ENCODE results near the gene GLT8D1. TPM values are rescaled to one million over a fixed set of nuclear protein-coding genes. Genes with fewer than 3 reads are reported as not detected.
A peak's percentile ranks its signal among the peaks of the same experiment; 100 is the strongest.

Gene GLT8D1
- total and polyA plus RNA-seq, 7 donors: 12.0 to 40.1 (median 20.2) TPM

- Histone ChIP-seq H3K27ac (peak within 1 kb of the TSS; percentile 93), H3K4me3 (peak within 1 kb of the TSS; percentile 91), H3K9me3 (no peaks in the 10 kb centered on the region), H3K27me3 (ENCODE audit: insufficient read depth in 3 of 3, low read length in 2 of 3) (no peaks in the 10 kb centered on the region), H3K4me1 (peaks cover 39% of the 10 kb centered on the region), H3K36me3 (ENCODE audit: insufficient read depth in 1 of 2, low read depth in 1 of 2) (peaks cover 32 to 53% of the 10 kb centered on the region in 2 donors)
- WGBS, 3 donors: 0% methylated on average over 69 to 82 of the region's 82 CpGs
- DNase-seq (peak; percentile 95 to 97), ATAC-seq (peak; percentile 93 to 95 (median 94))
- no peak for TF ChIP-seq CTCF (IDR thresholded peaks at IDR 0.05)
- intact Hi-C loops (cut with DNase I): loop anchor here (2.0 to 5.0 kb wide), 3 partner anchors 19 to 229 kb away; partner anchors contain the start of genes GLT8D1 (in 2 of the 2) and NISCH (in 1 of the 2)
Observed at GRCh38 chr3:52685709-52686691, 19.6 kb downstream of the GLT8D1 start, which contains the start of the genes GNL3 and PBRM1. TSS of gene GNL3 (plus strand) at chr3:52686032. CDS start at chr3:52686093, 61 bp downstream. TSS of gene PBRM1 (minus strand) at chr3:52685913.

DNA sequence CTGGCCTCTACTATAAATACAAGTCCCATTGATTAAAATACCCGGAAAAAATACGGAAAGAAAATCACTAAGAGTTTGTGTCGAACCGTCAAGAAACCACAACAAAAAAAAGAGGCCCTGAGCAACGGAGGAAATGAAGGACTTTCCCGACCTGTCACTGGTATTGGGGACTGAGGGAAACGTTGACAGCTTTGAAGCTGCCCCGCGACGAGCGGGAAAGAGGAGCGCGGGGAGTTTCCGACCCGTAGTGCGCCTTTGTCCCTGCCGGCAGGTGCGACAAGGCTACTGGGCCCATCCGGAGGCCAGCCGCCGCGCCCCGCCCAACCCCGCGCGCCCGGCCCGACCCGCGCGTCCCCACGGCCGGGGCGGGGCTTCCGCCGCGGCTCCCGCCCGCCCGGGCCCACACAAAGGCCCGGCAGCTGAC is 20.3 kb downstream of the GLT8D1 start:
- DNase-seq: peak; percentile 88 to 90
- ATAC-seq: peak; percentile 91 to 92 (median 91)
- no peak for TF ChIP-seq CTCF (IDR thresholded peaks at IDR 0.05)
- H3K4me3 ChIP-seq: peak overlapping the region; percentile 91
- no peaks in the 10 kb centered on the region for H3K27me3 ChIP-seq (ENCODE audit: insufficient read depth in 3 of 3, low read length in 2 of 3)
- WGBS, 3 donors: 0% methylated on average over 16 to 41 of the region's 41 CpGs
- peaks cover 33 to 49% of the 10 kb centered on the region in 2 donors for H3K36me3 ChIP-seq (ENCODE audit: insufficient read depth in 1 of 2, low read depth in 1 of 2)
- H3K27ac ChIP-seq: peak overlapping the region; percentile 93
- H3K4me1 ChIP-seq: peaks cover 39% of the 10 kb centered on the region
- intact Hi-C loops (cut with DNase I): loop anchor here in 1 of 2 donors (2.0 to 5.0 kb wide), 3 partner anchors 20 to 228 kb away; partner anchors contain the start of genes GLT8D1 and NISCH
- H3K9me3 ChIP-seq: no peaks in the 10 kb centered on the region

- WGBS, 3 donors: 38 to 49% (median 41%) methylated on average over 5 of the region's 5 CpGs
- intact Hi-C loops (cut with DNase I): loop anchor here in 1 of 2 donors (2.0 kb wide), 1 partner anchor 21 kb away; the partner anchor contains the start of gene GLT8D1
- peak overlapping the region; percentile 91 for H3K4me3 ChIP-seq
- no peak for TF ChIP-seq CTCF (IDR thresholded peaks at IDR 0.05)
- peak overlapping the region; percentile 93 for H3K27ac ChIP-seq
- H3K4me1 ChIP-seq: peaks cover 41% of the 10 kb centered on the region
- H3K9me3 ChIP-seq: no peaks in the 10 kb centered on the region
- peaks cover 25 to 49% of the 10 kb centered on the region in 2 donors for H3K36me3 ChIP-seq (ENCODE audit: insufficient read depth in 1 of 2, low read depth in 1 of 2)
- DNase-seq: no peak
- no peaks in the 10 kb centered on the region for H3K27me3 ChIP-seq (ENCODE audit: insufficient read depth in 3 of 3, low read length in 2 of 3)
- ATAC-seq: no peak
Observed at GRCh38 chr3:52684184-52684583, 21.4 kb downstream of the GLT8D1 start.

DNA sequence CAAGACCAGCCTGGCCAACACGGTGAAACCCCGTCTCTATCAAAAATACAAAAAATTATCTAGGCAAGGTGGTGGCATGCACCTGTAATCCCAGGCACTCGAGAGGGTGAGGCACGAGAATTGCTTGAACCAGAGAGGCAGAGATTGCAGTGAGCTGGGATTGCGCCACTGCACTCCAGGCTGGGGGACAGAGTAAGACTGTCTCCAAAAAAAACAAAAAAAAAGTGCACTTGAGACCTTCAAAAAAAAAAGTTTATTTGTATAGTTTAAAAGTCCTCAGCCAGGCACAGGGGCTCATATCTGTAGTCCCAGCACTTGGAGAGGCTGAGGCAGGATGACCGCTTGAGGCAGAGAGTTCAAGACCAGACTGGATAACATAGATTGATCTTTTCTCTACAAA is 22.0 kb downstream of the GLT8D1 start:
- H3K4me1 ChIP-seq: peaks cover 47% of the 10 kb centered on the region
- TF ChIP-seq CTCF (IDR thresholded peaks at IDR 0.05): no peak
- no peaks in the 10 kb centered on the region for H3K27me3 ChIP-seq (ENCODE audit: insufficient read depth in 3 of 3, low read length in 2 of 3)
- no peak overlapping the region for H3K4me3 ChIP-seq
- 76 to 85% (median 82%) methylated on average over 6 of the region's 6 CpGs for WGBS, 3 donors
- H3K27ac ChIP-seq: peak overlapping the region; percentile 93
- H3K9me3 ChIP-seq: no peaks in the 10 kb centered on the region
- DNase-seq: no peak
- peaks cover 21 to 49% of the 10 kb centered on the region in 2 donors for H3K36me3 ChIP-seq (ENCODE audit: insufficient read depth in 1 of 2, low read depth in 1 of 2)
- intact Hi-C loops (cut with DNase I): loop anchor here in 1 of 2 donors (2.0 kb wide), 1 partner anchor 21 kb away; the partner anchor contains the start of gene GLT8D1
- no peak for ATAC-seq
